ENCODE results near the gene ADGRF3.

GRCh38 chr2:26330114-26330549 is 16.5 kb downstream of the ADGRF3 start:
- TF ChIP-seq EZH2 (IDR thresholded peaks at IDR 0.05; ENCODE audit: borderline replicate concordance, low read length) (no peak), CTCF (IDR thresholded peaks at IDR 0.05; ENCODE audit: low read length) (peak; percentile 92)

All from OCI-LY1 (cell line).